ENCODE measurements around the gene CALY.

CALY gene

DNA sequence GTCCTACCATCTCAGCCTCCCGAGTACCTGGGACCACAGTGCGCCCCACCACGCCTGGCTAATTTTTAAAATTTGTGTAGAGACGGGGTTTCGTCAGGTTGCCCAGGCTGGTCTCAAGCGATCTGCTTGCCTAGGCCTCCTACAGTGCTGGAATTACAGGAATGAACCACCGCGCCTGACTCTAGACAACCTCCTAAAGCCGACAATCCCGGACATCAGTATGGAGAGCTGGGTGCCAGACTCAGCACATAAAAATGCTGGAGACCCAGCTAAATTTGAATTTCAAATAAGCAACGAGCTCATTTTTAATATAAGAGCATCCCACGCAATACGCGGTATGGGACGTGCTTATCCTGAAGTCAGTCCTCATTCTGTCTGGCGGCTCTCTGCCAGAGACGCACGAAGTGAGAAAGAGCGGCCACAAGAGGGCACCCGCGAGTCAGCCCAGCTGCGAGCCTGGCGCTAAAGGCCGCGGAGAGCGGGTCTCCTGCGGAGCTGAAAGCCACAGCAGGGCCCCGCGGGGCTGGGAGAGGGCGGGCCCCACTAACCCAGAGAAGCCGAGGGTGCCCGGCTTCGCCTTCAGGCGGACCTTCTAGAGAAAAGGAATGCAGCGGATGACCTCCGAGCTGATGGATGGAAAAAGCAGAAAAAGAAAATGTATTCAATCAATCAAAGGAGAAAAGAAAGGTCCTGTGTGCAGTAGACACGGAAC is 7.0 kb downstream of the CALY start:
- TF ChIP-seq, protein P1, sequence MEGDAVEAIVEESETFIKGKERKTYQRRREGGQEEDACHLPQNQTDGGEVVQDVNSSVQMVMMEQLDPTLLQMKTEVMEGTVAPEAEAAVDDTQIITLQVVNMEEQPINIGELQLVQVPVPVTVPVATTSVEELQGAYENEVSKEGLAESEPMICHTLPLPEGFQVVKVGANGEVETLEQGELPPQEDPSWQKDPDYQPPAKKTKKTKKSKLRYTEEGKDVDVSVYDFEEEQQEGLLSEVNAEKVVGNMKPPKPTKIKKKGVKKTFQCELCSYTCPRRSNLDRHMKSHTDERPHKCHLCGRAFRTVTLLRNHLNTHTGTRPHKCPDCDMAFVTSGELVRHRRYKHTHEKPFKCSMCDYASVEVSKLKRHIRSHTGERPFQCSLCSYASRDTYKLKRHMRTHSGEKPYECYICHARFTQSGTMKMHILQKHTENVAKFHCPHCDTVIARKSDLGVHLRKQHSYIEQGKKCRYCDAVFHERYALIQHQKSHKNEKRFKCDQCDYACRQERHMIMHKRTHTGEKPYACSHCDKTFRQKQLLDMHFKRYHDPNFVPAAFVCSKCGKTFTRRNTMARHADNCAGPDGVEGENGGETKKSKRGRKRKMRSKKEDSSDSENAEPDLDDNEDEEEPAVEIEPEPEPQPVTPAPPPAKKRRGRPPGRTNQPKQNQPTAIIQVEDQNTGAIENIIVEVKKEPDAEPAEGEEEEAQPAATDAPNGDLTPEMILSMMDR (conservative IDR thresholded peaks at IDR 0.05) = peak; percentile 92
- H3K27ac ChIP-seq = no peak overlapping the region

DNA sequence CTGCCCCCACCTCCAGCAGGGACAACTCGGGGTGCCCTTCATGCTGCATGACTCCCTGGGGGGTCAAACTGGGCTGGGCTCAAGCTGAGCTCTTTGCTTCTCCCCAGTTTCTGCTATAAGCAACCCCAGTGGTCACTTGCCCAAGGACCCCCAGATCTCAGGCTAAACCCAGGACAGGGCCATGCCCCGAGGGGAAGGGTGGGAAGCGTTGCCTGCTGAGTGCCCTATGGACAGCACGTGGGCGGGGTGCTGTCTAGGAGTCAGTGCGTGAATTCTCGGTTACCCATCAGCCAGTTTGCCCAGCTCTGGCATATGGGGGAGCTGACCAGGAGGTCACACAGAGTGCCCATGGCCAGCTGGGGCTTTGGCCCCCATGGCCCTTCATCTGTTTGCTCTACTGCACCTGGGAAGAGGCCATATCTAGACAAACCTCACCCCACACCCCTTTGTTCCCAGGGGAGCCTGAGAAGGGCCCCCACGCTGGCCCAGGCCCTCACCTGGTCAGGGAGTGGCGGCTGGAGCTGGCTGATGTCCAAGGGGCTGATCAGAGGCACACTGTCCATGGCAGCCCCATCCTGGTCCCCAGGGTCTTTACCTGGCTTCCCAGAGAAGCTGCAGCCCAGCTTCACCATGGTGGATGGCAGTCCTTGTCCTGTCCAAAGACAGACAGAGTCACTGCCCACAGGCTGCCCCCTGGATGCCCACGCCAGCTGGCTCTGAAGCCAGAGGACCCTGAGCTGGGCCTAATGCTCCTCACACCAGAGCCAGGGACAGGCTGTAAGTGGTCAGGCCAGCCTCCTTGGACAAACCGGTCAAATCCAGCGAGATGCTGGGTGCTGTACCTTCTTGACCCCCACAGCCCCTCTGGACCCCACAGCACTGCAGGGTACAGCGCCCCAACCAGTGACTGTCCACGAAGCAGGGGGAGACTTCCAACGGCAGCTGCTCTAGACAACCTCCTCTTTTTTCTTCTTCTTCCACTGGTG is 8.0 kb downstream of the CALY start:
- TF ChIP-seq, protein P1 (conservative IDR thresholded peaks at IDR 0.05) = no peak
- H3K27ac ChIP-seq = no peak overlapping the region

DNA sequence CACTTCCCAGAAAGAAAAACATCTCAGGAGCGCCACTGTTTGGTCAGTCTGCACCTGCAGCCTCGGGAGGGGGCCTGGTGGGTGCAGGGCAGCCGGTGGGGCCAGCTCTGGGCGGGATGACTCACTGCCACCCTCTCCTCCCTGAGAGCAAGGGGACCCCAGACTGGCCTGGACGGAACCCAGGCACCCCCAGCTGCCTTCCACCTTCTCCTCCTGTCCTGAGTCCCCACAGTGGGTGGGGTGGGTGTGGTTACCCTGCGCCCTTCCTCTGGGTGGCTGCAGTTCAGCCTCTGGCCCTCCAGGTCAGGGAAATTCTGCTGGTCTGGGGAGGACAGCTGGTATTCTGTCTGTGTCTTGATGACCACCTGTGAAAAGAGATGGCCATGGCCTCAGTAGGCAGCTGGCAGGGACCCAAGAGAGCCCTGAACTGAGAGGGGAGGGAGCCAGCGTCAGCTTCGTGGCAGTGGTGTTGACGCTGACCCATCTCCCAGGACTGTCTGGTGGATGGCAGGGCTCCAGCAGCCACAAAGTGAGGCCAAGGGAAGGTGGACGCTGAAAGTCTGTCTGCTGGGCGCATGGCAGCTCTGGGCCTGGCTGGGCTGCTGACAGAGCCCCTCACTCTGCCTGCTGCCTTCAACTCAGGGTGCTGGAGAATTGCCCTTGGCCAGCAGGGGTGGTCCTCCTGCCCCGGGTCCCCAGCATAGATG is 8.9 kb downstream of the CALY start:
- TF ChIP-seq, protein P1 (conservative IDR thresholded peaks at IDR 0.05) = no peak
- no peak overlapping the region for H3K27ac ChIP-seq

DNA sequence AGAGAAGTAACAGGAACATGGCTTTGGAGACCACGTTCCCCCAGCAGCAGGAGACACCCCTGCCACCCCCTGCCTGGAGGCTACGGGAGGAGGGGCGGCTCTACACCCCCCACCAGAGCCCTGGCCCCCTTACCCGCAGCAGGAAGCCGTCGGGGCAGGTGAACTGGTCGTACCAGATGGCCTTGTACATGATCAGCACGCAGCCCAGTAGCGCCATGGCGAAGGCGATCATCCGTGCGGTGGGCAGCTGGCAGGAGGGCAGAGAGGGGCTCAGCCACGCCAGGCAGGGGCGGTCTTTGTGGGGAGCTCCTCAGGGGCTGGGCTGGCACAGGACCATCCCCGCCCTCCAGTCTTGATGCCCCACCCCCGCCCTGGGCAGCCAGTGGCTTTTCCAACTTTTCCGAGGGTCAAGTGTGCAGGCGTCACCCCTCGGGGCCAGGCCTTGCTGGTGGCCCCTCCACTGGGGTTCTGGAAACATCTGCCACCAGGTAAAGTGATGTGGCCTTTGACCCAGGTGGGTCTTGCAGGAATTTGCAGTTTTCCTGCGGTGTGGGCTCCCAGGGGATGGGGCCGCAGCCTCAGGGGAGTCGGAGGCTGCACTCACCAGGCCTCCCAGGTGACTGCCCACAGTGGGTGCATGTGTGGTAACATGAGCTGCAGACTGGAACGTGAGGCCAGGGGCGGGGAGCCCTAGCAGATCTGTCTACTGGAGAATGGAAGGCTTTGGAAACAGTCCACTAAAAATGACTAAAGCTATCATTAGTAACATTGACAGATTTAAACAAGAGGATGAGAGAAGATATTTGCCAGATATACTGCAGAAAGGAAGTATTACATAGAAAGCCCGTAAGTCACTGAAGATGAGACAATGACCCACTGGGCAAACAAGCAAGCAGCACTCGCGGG is 9.7 kb downstream of the CALY start:
- no peak overlapping the region for H3K27ac ChIP-seq
- TF ChIP-seq, protein P1 (conservative IDR thresholded peaks at IDR 0.05) = no peak

DNA sequence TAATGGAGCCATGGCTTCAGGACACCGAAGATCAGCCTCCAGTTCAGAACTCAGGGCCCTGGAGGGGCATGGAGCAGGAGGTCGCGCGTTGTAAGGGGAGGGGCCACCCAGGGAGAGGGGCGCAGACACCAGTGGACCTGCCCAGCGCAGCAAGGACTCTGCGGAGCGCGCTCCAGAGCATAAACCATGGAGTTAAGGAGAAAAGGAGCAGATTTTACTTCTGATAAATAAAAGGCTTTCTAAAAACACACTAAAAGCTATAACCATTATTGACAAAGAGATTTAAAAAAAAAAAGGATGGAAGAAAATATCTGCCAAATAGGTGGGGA is 10.5 kb downstream of the CALY start:
- H3K27ac ChIP-seq = peak overlapping the region; percentile 77
- TF ChIP-seq, protein P1 (conservative IDR thresholded peaks at IDR 0.05) = no peak

DNA sequence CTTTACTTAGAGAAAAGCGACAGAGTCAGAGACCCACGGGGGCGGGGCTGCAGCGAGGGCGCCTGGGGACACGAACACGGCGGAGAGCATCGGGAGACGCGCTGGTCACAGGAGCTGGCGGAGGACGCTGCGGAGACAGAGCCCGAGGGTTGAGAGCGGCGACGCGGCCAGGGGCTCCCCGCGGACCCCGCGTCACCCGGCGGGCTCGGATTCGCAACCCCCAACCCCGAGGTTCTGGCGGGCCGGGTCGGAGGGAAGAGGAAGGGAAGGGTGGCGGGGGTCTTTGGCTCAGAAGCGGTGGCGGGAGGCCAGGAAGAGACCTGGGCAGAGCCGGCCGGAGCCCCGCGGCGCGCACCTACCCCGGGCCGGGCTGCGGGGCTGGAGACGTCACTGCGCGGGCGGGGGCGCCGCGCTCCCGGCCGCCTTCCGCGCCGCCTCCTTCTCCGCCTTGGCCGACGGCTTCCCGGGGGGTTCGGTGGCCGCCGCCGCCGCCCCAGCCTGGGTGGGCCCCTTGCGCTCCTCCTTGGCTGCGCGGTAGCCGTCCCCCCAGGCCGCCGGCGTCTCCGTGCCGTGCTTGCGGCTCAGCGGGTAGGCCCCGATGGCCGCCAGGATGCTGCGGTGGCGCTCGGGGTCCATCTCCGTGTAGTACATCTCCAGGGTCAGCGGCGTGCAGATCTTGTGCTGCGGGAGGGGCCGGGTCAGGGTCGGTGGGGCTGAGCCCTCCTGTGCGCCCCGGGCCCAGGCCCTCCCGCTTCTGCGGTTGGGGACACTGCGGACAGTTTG is 11.1 kb downstream of the CALY start:
- TF ChIP-seq, protein P1 (conservative IDR thresholded peaks at IDR 0.05) = no peak
- peak overlapping the region; percentile 77 for H3K27ac ChIP-seq

Measured in VCaP (cell line).